Astrocyte of the spinal cord (primary cell): Measurements from ENCODE around the gene SORL1.

Experiments used
- DNase-seq: peaks from one replicate; pipeline ENCODE4 v3.0.0; 2011; ENCODE audit warnings: low read depth, low spot score
- H3K4me3 ChIP-seq: 2 replicates; pipeline ENCODE4 v1.5.1; 2011; ENCODE audit warnings: low read depth, mild to moderate bottlenecking, low read length, moderate library complexity
- in situ Hi-C: cut with HindIII; loops from 2 replicates; pipeline ENCODE4 v1.10.0; 2017; ENCODE audit warnings: low sequenced_read_pairs
- TF ChIP-seq, protein P1 (sequence below): IDR thresholded peaks from 2 replicates; pipeline ENCODE4 v1.5.1; 2012; ENCODE audit warnings: low read depth, mild to moderate bottlenecking, low read length, inconsistent platforms

SORL1 gene

DNA sequence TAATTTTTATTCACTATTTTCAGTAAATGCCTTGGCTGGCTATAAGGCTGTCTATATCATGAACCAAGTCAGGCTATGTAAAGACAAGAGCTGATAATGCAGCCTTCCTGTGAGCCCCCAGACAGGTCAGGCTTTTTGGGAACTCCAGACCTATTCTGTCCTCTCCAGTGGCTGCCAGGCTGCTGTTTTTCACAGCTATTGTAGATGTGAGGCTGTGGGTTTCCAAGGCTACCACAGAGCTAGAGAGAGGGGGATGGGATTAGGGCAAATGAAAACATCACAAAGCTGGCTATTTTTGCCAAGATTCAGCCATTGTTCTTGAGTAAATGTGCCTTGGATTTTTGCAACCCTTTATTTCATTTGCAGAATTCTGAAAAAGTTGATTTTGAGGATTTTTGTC lies 56.3 kb downstream of the SORL1 start:
- in situ Hi-C loops: no loop called here
- TF ChIP-seq, protein P1, sequence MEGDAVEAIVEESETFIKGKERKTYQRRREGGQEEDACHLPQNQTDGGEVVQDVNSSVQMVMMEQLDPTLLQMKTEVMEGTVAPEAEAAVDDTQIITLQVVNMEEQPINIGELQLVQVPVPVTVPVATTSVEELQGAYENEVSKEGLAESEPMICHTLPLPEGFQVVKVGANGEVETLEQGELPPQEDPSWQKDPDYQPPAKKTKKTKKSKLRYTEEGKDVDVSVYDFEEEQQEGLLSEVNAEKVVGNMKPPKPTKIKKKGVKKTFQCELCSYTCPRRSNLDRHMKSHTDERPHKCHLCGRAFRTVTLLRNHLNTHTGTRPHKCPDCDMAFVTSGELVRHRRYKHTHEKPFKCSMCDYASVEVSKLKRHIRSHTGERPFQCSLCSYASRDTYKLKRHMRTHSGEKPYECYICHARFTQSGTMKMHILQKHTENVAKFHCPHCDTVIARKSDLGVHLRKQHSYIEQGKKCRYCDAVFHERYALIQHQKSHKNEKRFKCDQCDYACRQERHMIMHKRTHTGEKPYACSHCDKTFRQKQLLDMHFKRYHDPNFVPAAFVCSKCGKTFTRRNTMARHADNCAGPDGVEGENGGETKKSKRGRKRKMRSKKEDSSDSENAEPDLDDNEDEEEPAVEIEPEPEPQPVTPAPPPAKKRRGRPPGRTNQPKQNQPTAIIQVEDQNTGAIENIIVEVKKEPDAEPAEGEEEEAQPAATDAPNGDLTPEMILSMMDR: no peak
- DNase-seq: no peak
- no peak overlapping the region for H3K4me3 ChIP-seq

- H3K4me3 ChIP-seq: no peak overlapping the region
- no peak for DNase-seq
- in situ Hi-C loops: no loop called here
- TF ChIP-seq, protein P1: no peak
Observed at GRCh38 chr11:121510438-121510837, 58.3 kb downstream of the SORL1 start.

DNA sequence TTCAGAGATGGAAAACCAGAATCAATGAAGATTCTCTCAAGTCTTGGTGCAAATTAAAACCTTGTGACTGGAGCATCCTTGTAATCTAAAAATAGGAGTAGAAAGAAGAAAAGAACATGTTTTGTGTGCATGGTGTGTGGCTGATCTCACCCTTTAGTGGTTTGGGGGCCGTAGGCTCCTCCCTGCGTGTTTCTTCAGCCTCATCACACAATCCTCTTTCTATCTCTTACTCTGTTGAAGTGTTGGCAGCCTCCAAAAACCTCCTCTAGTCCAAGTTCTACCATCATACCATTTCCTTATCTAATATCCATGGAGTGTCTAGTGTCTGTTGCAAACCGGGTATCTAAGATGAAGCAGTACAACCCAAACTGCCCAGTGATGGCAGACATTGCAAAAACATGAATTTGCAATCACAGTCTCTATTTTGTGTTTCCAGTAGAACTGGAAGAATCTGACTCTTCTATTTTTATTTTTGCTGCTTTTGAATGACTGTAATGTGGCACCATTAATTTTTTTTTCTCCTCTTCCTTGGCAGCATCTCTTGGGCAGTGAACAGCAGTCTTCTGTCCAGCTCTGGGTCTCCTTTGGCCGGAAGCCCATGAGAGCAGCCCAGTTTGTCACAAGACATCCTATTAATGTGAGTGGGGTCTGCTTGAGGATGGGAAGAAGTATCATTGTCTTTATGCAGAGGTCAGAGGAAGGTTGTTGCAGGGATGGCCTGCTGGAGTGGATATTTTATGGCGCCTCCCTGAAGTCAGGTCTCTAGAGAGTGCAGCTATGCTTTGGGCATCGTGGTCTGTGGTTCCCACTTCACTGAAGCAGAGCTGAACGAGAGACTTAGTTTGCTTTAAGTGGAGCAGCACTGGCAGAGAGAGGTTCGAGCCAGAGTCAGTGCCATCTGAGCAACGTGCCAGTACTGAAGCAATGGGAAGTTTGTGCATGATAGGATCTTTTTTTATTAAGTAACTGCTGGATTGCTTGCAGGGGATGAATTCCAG lies 60.7 kb downstream of the SORL1 start:
- TF ChIP-seq, protein P1: no peak
- DNase-seq: no peak
- in situ Hi-C loops: no loop called here
- no peak overlapping the region for H3K4me3 ChIP-seq

GRCh38 chr11:121513807-121514206 lies 61.7 kb downstream of the SORL1 start:
- no peak overlapping the region for H3K4me3 ChIP-seq
- TF ChIP-seq, protein P1: no peak
- in situ Hi-C loops: no loop called here
- no peak for DNase-seq

GRCh38 chr11:121514432-121515334 lies 62.6 kb downstream of the SORL1 start:
- in situ Hi-C loops: no loop called here
- no peak for DNase-seq
- TF ChIP-seq, protein P1: no peak
- H3K4me3 ChIP-seq: no peak overlapping the region

DNA sequence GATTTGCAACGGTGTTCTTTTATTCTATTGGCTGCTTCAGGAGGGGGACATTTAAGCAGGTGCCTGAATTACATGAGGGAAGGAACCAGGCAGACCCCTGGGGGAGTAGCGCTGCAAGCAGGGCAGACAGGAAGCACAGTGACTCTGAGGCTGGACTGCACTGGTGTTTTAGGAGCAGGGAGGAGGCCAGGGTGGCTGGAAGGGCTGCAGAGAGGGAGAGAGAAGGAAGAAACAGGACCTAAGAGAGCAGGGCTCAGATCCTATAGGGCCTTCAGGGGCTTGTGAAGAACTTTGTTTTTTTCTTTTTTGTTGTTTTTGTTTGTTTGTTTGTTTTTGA lies 63.2 kb downstream of the SORL1 start:
- no peak overlapping the region for H3K4me3 ChIP-seq
- in situ Hi-C loops: no loop called here
- no peak for DNase-seq
- TF ChIP-seq, protein P1: no peak
